Measurements from ENCODE around the gene HELQ.

HELQ gene

DNA sequence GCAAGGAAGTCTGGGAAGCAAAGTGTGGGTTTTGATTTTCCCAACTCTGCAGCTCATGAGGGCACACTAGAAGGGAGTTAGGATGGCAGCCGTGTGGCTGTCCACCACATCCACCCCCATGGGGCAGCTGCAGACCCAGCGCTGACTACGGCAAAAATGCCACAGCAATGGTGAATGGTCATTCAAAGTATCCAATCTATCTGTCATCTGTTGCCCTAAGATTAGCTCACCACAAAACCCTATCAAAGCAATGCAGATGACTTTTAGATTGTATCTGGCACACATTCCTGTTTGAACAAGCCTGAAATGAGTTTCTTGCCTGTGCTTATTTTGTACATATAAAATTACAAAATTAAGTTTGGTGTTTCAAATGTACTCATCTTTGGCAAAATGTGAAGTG lies 91.3 kb downstream of the HELQ start:
- DNase-seq = no peak

- DNase-seq = no peak
Measured at GRCh38 chr4:83362492-83363329, 92.9 kb downstream of the HELQ start.

DNA sequence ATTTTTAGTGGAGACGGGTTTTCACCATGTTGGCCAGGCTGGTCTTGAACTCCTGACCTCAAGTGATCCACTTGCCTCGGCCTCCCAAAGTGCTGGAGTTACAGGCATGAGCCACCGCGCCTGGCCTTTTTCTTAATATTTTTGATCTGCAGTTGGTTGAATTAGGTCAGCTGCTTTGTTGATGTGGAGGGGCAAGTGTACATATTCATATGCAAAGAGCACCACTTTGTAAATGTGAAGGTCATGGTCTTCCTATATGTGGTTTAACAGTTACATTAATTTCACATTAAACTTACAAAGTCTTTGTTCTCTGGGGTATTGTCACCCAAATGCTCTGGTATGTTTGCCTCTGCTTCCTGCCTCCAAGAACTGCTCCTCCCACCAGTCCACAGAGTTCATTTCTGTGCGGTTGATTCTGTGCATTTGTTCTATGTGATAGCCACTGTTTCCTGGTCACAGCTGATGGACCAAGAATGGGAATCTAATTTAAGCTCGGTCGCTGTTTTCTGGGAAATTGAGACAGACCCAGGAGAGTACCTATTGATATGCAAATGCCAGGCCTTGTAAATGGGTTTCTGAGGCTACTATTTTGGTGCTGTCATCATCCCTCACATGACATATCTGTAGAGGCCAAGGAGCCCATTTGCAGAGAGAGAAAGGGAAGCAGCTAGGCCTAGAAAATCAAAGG lies 94.1 kb downstream of the HELQ start:
- no peak for DNase-seq

- DNase-seq = no peak
Measured at GRCh38 chr4:83360018-83360417, 95.6 kb downstream of the HELQ start.

DNA sequence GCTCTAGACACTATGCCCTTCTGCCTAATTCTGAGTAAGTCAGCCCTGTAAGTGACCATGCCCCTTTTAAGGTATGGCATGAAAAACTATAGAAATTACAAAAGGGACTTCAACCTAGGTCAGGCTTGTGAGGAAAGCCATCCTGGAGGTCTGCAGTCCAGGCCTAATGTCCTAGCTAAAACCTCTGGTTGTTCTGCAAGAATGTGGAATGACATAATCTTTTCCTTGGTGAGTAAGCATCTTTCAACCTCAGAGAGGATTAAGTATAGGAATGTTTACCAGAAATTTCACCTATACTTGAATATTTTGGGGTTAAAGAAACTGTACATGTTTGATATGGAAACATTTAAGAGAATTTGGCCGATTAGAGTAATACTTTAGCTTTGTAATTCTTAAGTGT lies 97.2 kb downstream of the HELQ start:
- DNase-seq = no peak
